Measurements from ENCODE around the gene MPRIP. TPM values are rescaled to one million over a fixed set of nuclear protein-coding genes. Genes with fewer than 3 reads are reported as not detected.
A peak's percentile ranks its signal among the peaks of the same experiment; 100 is the strongest.

Gene MPRIP
- total RNA-seq, 4 donors from 2014 or later, result 122 to 207 (median 145) TPM

DNA sequence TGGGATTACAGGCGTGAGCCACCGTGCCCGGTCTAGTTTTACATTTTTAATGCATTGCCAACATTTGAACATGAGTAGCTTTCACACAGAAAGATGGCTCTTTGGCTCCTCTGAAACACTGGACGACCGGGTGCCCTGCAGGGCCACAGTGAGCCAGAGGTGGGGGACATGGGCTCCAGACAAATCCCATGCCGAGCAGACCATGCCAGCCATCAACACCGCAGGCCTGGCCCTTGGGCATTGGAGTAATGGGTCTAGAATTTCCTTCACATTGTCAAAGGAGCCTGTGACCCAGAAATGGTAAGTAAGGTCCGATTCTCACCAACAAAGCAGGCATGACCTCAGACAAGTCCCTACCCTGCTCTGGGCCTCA is 21.4 kb upstream of the MPRIP start:
- TF ChIP-seq EP300 (IDR thresholded peaks at IDR 0.05), result no peak
- no peak for TF ChIP-seq POLR2A (IDR thresholded peaks at IDR 0.05)
- no peak for TF ChIP-seq POLR2AphosphoS5 (IDR thresholded peaks at IDR 0.05)
- TF ChIP-seq, protein P1, sequence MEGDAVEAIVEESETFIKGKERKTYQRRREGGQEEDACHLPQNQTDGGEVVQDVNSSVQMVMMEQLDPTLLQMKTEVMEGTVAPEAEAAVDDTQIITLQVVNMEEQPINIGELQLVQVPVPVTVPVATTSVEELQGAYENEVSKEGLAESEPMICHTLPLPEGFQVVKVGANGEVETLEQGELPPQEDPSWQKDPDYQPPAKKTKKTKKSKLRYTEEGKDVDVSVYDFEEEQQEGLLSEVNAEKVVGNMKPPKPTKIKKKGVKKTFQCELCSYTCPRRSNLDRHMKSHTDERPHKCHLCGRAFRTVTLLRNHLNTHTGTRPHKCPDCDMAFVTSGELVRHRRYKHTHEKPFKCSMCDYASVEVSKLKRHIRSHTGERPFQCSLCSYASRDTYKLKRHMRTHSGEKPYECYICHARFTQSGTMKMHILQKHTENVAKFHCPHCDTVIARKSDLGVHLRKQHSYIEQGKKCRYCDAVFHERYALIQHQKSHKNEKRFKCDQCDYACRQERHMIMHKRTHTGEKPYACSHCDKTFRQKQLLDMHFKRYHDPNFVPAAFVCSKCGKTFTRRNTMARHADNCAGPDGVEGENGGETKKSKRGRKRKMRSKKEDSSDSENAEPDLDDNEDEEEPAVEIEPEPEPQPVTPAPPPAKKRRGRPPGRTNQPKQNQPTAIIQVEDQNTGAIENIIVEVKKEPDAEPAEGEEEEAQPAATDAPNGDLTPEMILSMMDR (IDR thresholded peaks at IDR 0.05), result no peak
- peaks cover 31% of the 10 kb centered on the region for H3K4me1 ChIP-seq
- no peak for DNase-seq (ENCODE audit: low spot score in 2 of 2)
- no peaks in the 10 kb centered on the region for H3K27me3 ChIP-seq
- 100% methylated on average over 5 of the region's 8 CpGs for WGBS
- H3K4me3 ChIP-seq, result no peak overlapping the region
- no peaks in the 10 kb centered on the region for H3K36me3 ChIP-seq
- no peaks in the 10 kb centered on the region for H3K9me3 ChIP-seq
- H3K27ac ChIP-seq, result peak overlapping the region; percentile 74

DNA sequence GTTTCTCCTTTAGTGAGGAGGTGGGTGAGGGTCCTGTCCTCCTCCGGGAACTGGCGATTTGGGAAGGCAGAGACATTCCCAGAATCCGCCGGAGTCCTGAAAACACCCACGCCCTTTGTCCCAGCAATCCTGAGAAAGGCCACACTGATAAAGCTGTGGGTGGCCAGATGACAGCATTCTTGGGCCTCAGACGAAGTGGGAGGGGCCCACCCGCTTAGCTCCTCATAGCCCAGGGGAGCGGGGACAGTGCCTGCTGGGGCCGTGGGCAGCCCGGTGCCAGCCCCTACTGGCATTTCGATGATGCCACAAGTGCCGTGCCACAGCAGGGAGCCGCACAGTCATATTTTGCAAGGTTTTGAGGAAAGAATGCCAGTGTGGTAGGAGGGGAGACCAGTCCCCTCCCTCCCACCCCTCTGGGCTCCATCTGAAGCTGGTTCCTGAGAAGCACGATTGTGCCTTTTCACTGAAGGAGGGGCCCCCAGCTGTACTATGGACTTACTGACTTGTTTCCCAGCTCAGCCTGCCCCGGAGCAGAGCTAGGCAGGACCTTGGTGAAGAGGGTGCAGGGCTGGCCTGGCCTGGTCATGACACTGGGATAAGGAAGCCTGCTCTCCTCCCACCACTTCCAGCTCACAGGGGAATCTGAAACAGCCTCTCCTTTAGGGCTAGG is 20.9 kb upstream of the MPRIP start:
- WGBS, result no CpG with 5 or more reads among the region's 15 CpGs
- no peaks in the 10 kb centered on the region for H3K9me3 ChIP-seq
- H3K27ac ChIP-seq, result peak overlapping the region; percentile 74
- no peaks in the 10 kb centered on the region for H3K36me3 ChIP-seq
- peaks cover 31% of the 10 kb centered on the region for H3K4me1 ChIP-seq
- TF ChIP-seq EP300 (IDR thresholded peaks at IDR 0.05), result no peak
- peak in 1 of 3 donors; percentile 11 for TF ChIP-seq POLR2AphosphoS5 (IDR thresholded peaks at IDR 0.05)
- no peak overlapping the region for H3K4me3 ChIP-seq
- no peaks in the 10 kb centered on the region for H3K27me3 ChIP-seq
- DNase-seq (ENCODE audit: low spot score in 2 of 2), result no peak

DNA sequence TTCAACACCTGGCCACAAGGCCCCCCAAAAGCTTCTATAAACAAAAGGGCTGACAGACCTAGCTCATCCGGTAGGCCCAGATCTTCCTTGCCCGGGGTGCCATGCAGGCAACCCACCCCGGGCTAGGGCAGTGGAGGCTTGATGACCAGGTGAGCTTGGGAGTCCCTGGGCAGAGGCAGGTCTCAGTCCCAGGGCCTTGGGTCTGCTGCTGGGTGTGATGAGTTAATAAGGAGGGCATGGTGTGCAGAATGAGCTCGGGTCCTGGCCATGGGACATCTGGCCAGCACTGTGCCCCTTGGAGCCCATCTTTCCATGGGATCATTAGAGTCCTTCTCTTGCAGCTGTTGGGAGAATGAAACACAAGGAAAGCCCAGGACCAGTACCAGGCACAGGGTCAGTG is 20.2 kb upstream of the MPRIP start:
- H3K27ac ChIP-seq, result peak overlapping the region; percentile 74
- H3K27me3 ChIP-seq, result no peaks in the 10 kb centered on the region
- no peaks in the 10 kb centered on the region for H3K36me3 ChIP-seq
- no peak for DNase-seq (ENCODE audit: low spot score in 2 of 2)
- H3K9me3 ChIP-seq, result no peaks in the 10 kb centered on the region
- H3K4me1 ChIP-seq, result peaks cover 34% of the 10 kb centered on the region
- no peak for TF ChIP-seq POLR2AphosphoS5 (IDR thresholded peaks at IDR 0.05)
- TF ChIP-seq, protein P1 (IDR thresholded peaks at IDR 0.05), result no peak
- TF ChIP-seq POLR2A (IDR thresholded peaks at IDR 0.05), result no peak
- TF ChIP-seq EP300 (IDR thresholded peaks at IDR 0.05), result no peak
- whole genome bisulfite sequencing, result 100% methylated on average over 3 of the region's 4 CpGs
- H3K4me3 ChIP-seq, result no peak overlapping the region

DNA sequence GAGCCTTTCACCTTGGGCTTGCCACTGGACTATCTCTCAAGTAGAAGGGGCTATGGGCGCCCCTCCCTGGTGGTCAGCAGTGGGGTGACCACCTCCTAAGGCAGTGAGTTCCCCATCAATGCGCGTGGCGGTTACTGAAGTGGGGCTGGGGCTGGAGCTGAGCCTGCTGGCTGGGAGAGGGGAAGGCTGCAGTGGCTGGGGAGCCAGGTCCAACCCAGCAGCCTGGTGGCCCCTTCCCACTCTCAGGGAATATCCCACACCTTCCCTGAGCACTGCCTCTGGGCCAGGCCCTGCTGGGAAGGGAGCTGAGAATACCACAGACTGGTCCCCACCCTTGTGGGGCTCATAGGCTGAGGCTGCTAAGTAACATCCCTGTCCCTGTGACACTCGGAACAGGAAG is 19.8 kb upstream of the MPRIP start:
- Histone ChIP-seq H3K4me3 (no peak overlapping the region), H3K27ac (peak overlapping the region; percentile 74), H3K4me1 (peaks cover 34% of the 10 kb centered on the region), H3K36me3 (no peaks in the 10 kb centered on the region), H3K27me3 (no peaks in the 10 kb centered on the region), H3K9me3 (no peaks in the 10 kb centered on the region)
- WGBS, result 90% methylated on average over 3 of the region's 5 CpGs
- TF ChIP-seq POLR2AphosphoS5 (IDR thresholded peaks at IDR 0.05) (no peak), POLR2A (IDR thresholded peaks at IDR 0.05) (no peak), EP300 (IDR thresholded peaks at IDR 0.05) (no peak)
- TF ChIP-seq, protein P1 (IDR thresholded peaks at IDR 0.05), result no peak
- DNase-seq (ENCODE audit: low spot score in 2 of 2), result peak in 1 of 2 donors; percentile 52

DNA sequence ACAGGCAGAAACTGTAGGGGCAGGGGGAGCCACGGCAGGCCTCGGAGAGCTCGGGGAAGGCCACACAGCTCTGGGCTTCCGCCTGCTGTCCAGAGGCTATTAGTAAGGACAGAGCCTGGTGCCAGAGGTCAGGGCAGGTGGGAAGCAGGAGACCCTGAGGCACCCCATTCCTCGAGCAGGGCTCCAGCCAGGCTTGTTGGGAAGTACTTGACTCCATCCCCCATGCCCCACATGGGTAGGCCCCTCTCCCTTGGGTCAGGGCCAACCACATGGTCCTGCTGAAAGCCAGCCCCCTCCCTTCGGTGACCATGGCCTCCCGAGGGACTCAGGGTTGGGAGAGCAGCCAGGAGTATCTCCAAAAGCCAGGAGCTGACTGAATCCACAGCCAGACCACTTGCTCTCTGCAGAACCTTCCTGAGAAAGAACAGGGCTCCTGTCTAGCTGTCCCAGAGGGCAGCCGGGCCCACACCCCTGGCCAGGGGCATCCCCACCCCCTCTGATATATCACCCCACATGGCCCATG is 17.4 kb upstream of the MPRIP start:
- no peak for DNase-seq (ENCODE audit: low spot score in 2 of 2)
- no peaks in the 10 kb centered on the region for H3K9me3 ChIP-seq
- H3K36me3 ChIP-seq, result no peaks in the 10 kb centered on the region
- no peak overlapping the region for H3K27ac ChIP-seq
- H3K4me1 ChIP-seq, result peaks cover 41% of the 10 kb centered on the region
- no peak overlapping the region for H3K4me3 ChIP-seq
- 73% methylated on average over 2 of the region's 8 CpGs for WGBS
- TF ChIP-seq, protein P1 (IDR thresholded peaks at IDR 0.05), result no peak
- no peaks in the 10 kb centered on the region for H3K27me3 ChIP-seq
